Tibial nerve (tissue), 4 donors: ENCODE measurements around the gene TAF5L. TPM values are rescaled to one million over a fixed set of nuclear protein-coding genes. Genes with fewer than 3 reads are reported as not detected.

Source experiments
- small RNA-seq: library from RNA; depleted of rRNA; stranded (forward); fragments of <200 nt; gene quantifications from one replicate; pipeline ENCODE3, GENCODE V24; 2016
- total RNA-seq, 4 donors: library from RNA; depleted of rRNA; stranded (reverse); fragments of >200 nt; gene quantifications; one replicate each; pipeline ENCODE4 v1.1.0, GENCODE V29; 2016

TAF5L gene
- total RNA-seq, 4 donors from 2014 or later: 7.1 to 18.6 (median 8.6) TPM

Small RNA genes within 50 kb of the gene (small RNA-seq; reads per million reads assigned to genes)
- gene HMGN2P19 (not detected), gene RNA5SP78 (not detected)

Other genes starting within 250 kb of the TAF5L start
- 1 to 10 TPM in 1 of 4 donors, under 1 TPM in 1, not detected in 2; 0.39 to 1.0 TPM for gene ACTA1, start 192.0 kb downstream of the TAF5L start, total RNA-seq
- gene NUP133, start 117.8 kb downstream of the TAF5L start, total RNA-seq: 10 to 100 TPM; 24.9 to 56.1 (median 43.2) TPM
- 10 to 100 TPM; 24.7 to 39.1 (median 27.2) TPM for gene ABCB10, start 67.4 kb downstream of the TAF5L start, total RNA-seq
- gene URB2, start 125 bp upstream of the TAF5L start, total RNA-seq: 10 to 100 TPM in 2 of 4 donors, 1 to 10 TPM in 2; 8.7 to 13.1 (median 10.0) TPM